OCI-LY1 (cell line): ENCODE data around the gene NCAM1.

Experiments used
- H2AFZ ChIP-seq: fragments of 200-600 bp; sonication (generic), shearing (Covaris generic); 2 replicates; pipeline ENCODE4 v1.6.0; 2014; ENCODE audit warnings: antibody characterized with exemption, mild to moderate bottlenecking, low read length
- H3F3A ChIP-seq: fragments of 200-600 bp; sonication (generic), shearing (Covaris generic); 2 replicates; pipeline ENCODE4 v1.6.0; 2014; ENCODE audit warnings: mild to moderate bottlenecking, antibody characterized with exemption, low read length, moderate library complexity; ENCODE audit not compliant: insufficient read depth
- H3K27ac ChIP-seq: fragments of 200-600 bp; sonication (generic); 2 replicates; pipeline ENCODE4 v1.5.1; 2014; ENCODE audit warnings: low read length, mixed run types, mild to moderate bottlenecking, low read depth; ENCODE audit not compliant: poor library complexity, severe bottlenecking
- H3K27me3 ChIP-seq: fragments of 200-600 bp; sonication (generic); 2 replicates; pipeline ENCODE4 v1.6.0; 2014; ENCODE audit warnings: antibody characterized with exemption, mild to moderate bottlenecking, low read length, moderate library complexity; ENCODE audit not compliant: insufficient read depth
- H3K36me3 ChIP-seq: fragments of 200-600 bp; sonication (generic); 2 replicates; pipeline ENCODE4 v1.6.1; 2014; ENCODE audit warnings: mild to moderate bottlenecking, antibody characterized with exemption, low read length, moderate library complexity, mixed read lengths; ENCODE audit not compliant: insufficient read depth
- H3K4me1 ChIP-seq: fragments of 200-600 bp; sonication (generic); 2 replicates; pipeline ENCODE4 v1.5.1; 2014; ENCODE audit warnings: mild to moderate bottlenecking, low read length, moderate library complexity; ENCODE audit not compliant: insufficient read depth, severe bottlenecking
- H3K4me2 ChIP-seq: fragments of 200-600 bp; sonication (generic), shearing (Covaris generic); 2 replicates; pipeline ENCODE4 v1.6.1; 2014; ENCODE audit warnings: low read length
- H3K4me3 ChIP-seq: fragments of 200-600 bp; sonication (generic); 2 replicates; pipeline ENCODE4 v1.5.1; 2014; ENCODE audit warnings: low read length, low read depth, mild to moderate bottlenecking, mixed read lengths; ENCODE audit not compliant: poor library complexity, severe bottlenecking
- H3K79me2 ChIP-seq: fragments of 200-600 bp; shearing (Covaris generic); 2 replicates; pipeline ENCODE4 v1.6.1; 2016; ENCODE audit warnings: mixed run types, low read length, mixed read lengths; ENCODE audit not compliant: insufficient read depth
- H3K9ac ChIP-seq: fragments of 200-600 bp; sonication (generic), shearing (Covaris generic); 2 replicates; pipeline ENCODE4 v1.6.1; 2014; ENCODE audit warnings: mild to moderate bottlenecking, low read length, mixed read lengths
- H3K9me2 ChIP-seq: fragments of 200-600 bp; sonication (generic), shearing (Covaris generic); 2 replicates; pipeline ENCODE4 v1.6.1; 2014; ENCODE audit warnings: low read depth, mild to moderate bottlenecking, low read length, mixed read lengths
- H3K9me3 ChIP-seq: fragments of 200-600 bp; shearing (Covaris generic); 2 replicates; pipeline ENCODE4 v1.6.1; 2014; ENCODE audit warnings: low read length, mixed read lengths
- H4K20me1 ChIP-seq: fragments of 200-600 bp; sonication (generic), shearing (Covaris generic); 2 replicates; pipeline ENCODE4 v1.6.0; 2016; ENCODE audit warnings: mild to moderate bottlenecking, low read length; ENCODE audit not compliant: insufficient read depth
- EZH2 ChIP-seq: fragments of 200-600 bp; sonication (generic), shearing (Covaris generic); IDR thresholded peaks from 2 replicates; pipeline ENCODE4 v1.8.0; 2017; ENCODE audit warnings: borderline replicate concordance, mixed run types, mild to moderate bottlenecking, antibody characterized with exemption, low read length, moderate library complexity, mixed read lengths
- TF ChIP-seq, protein P1 (sequence below): fragments of 200-600 bp; sonication (generic), shearing (Covaris generic); IDR thresholded peaks from 2 replicates; pipeline ENCODE4 v1.5.1; 2017; ENCODE audit warnings: mild to moderate bottlenecking, antibody characterized with exemption, low read length, moderate library complexity, mixed read lengths

NCAM1 gene

DNA sequence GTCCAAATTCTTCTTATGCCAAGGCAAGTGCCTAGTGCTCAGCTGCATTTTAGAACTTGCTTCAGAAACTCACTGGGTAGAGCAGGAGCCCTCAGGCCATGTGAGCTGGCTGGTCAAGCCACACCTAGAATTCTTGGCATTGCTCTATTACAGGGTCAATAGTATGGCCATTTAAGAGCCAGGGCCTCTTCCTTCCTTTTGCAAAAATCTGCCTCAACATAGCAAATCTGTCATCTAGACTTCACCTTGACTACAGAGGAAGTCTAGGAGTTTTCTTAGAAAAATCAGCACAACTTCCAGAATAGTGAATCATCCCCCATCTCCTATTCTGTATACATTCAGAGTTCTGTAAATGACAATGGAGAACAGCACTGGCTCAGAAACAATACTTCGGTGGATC is 241.2 kb downstream of the NCAM1 start:
- no peak overlapping the region for H3K4me3 ChIP-seq

DNA sequence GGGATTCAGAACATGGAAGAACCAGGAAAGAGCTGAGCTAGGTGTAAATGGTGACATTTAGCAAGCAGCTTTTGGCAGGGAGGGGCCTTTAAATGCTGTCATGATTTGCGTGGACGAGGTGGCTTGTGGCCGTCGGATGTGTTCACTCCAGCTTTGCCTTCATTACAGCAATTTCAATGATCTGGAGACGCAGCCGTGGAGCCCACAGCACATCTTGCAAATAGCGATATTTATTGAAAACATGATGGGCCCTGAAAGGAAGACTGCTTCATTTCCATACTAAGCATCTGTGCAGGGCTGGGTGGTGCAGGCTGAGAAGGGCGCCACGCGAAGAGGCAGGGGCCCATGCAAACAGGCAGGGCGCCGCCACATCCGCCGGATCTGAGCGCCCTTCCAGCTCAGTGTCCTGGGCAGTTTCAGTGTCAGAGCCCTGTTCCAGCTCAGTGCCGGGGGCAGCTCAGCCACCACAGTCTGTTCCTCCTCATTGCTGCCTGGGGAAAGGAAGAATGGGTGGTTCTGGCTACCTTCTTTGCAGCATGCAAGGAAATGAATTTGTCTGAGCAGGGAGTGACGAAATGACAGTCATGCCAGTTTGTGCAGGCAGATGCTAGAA is 242.0 kb downstream of the NCAM1 start:
- H3K36me3 ChIP-seq: no peaks in the 10 kb centered on the region
- H3K4me1 ChIP-seq: no peaks in the 10 kb centered on the region
- no peak overlapping the region for H3K9ac ChIP-seq
- no peaks in the 10 kb centered on the region for H3K9me2 ChIP-seq
- H3K4me3 ChIP-seq: no peak overlapping the region
- no peak for TF ChIP-seq EZH2
- TF ChIP-seq, protein P1, sequence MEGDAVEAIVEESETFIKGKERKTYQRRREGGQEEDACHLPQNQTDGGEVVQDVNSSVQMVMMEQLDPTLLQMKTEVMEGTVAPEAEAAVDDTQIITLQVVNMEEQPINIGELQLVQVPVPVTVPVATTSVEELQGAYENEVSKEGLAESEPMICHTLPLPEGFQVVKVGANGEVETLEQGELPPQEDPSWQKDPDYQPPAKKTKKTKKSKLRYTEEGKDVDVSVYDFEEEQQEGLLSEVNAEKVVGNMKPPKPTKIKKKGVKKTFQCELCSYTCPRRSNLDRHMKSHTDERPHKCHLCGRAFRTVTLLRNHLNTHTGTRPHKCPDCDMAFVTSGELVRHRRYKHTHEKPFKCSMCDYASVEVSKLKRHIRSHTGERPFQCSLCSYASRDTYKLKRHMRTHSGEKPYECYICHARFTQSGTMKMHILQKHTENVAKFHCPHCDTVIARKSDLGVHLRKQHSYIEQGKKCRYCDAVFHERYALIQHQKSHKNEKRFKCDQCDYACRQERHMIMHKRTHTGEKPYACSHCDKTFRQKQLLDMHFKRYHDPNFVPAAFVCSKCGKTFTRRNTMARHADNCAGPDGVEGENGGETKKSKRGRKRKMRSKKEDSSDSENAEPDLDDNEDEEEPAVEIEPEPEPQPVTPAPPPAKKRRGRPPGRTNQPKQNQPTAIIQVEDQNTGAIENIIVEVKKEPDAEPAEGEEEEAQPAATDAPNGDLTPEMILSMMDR: no peak
- no peaks in the 10 kb centered on the region for H3K27me3 ChIP-seq
- no peak overlapping the region for H3K4me2 ChIP-seq
- no peaks in the 10 kb centered on the region for H3K9me3 ChIP-seq
- no peak overlapping the region for H3K27ac ChIP-seq
- no peaks in the 10 kb centered on the region for H4K20me1 ChIP-seq
- H2AFZ ChIP-seq: no peak overlapping the region
- H3F3A ChIP-seq: no peaks in the 10 kb centered on the region
- H3K79me2 ChIP-seq: no peaks in the 10 kb centered on the region

More for the DNA sequence above, 241.2 kb downstream of the NCAM1 start:
- no peak overlapping the region for H2AFZ ChIP-seq
- no peak overlapping the region for H3K27ac ChIP-seq
- no peaks in the 10 kb centered on the region for H3K36me3 ChIP-seq
- H3K9ac ChIP-seq: no peak overlapping the region
- no peaks in the 10 kb centered on the region for H4K20me1 ChIP-seq
- H3K27me3 ChIP-seq: no peaks in the 10 kb centered on the region
- no peaks in the 10 kb centered on the region for H3K4me1 ChIP-seq
- H3K79me2 ChIP-seq: no peaks in the 10 kb centered on the region
- H3K4me2 ChIP-seq: no peak overlapping the region
- H3K9me3 ChIP-seq: no peaks in the 10 kb centered on the region
- no peaks in the 10 kb centered on the region for H3F3A ChIP-seq
- no peak for TF ChIP-seq EZH2
- TF ChIP-seq, protein P1: no peak
- no peaks in the 10 kb centered on the region for H3K9me2 ChIP-seq

DNA sequence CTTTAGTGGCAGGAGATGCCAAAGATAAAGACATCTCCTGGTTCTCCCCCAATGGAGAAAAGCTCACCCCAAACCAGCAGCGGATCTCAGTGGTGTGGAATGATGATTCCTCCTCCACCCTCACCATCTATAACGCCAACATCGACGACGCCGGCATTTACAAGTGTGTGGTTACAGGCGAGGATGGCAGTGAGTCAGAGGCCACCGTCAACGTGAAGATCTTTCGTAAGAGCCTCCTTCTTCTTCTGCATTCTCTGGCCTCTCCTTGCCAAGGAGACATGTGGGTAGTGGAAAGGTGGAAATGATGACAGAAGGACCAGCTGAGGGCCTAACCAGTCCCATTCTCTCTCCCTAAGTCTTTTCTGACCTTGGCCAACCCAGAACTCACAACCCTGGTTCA is 243.1 kb downstream of the NCAM1 start:
- Histone ChIP-seq H3K36me3 (no peaks in the 10 kb centered on the region), H3K9ac (no peak overlapping the region), H3K4me2 (no peak overlapping the region), H3K79me2 (no peaks in the 10 kb centered on the region), H3K4me3 (no peak overlapping the region), H3K27me3 (no peaks in the 10 kb centered on the region), H4K20me1 (no peaks in the 10 kb centered on the region), H2AFZ (no peak overlapping the region), H3K4me1 (no peaks in the 10 kb centered on the region), H3K9me3 (no peaks in the 10 kb centered on the region), H3K27ac (no peak overlapping the region), H3F3A (no peaks in the 10 kb centered on the region), H3K9me2 (no peaks in the 10 kb centered on the region)
- TF ChIP-seq, protein P1: no peak
- TF ChIP-seq EZH2: no peak
